GM18507 (cell line): ENCODE measurements around the gene UQCRC2.
A peak's percentile ranks its signal among the peaks of the same experiment; 100 is the strongest.
"Not testable (repeated sequence)": the region's sequence is repeated elsewhere in the genome, so short reads cannot be mapped to it uniquely, and the experiment has no call there.

ENCODE experiments used
- DNase-seq: peaks from one replicate; pipeline ENCODE4 v3.0.0; 2011; ENCODE audit warnings: low read depth; ENCODE audit not compliant: insufficient read length; ENCODE audit errors: extremely low spot score
- FAIRE-seq: peaks from 2 replicates; lab custom pipeline; 2011; peaks lifted over from hg19 to GRCh38; lab: Jason Lieb, UNC

UQCRC2 gene

GRCh38 chr16:21952793-21953540, at the start of gene UQCRC2:
UQCRC2 (plus strand) TSS chr16:21953361; CDS start chr16:21953424, 63 bp downstream.
- peak; percentile 88 for FAIRE-seq

DNA sequence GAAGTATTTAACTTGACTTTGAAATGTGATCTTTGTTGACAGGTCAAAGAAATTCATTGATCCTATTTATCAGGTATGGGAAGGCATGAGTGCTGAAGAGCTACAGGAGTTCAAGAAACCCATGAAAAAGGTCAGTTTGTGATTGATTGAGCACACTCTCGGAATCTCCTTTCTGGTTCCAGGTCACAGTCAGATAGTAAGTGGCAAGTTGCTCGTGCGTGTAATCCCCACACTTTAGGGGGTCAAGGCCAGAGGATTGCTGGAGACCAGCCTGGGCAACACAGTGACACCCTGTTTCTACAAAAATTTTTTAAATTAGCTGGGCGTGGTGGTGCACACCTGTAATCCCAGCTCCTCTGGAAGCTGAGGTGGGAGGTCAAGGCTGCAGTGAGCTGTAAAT, 20.5 kb upstream of the UQCRC2 start:
- not testable (repeated sequence) for FAIRE-seq, DNase-seq

More at GRCh38 chr16:21952793-21953540, at the start of gene UQCRC2:
- peak; percentile 79 for DNase-seq

DNA sequence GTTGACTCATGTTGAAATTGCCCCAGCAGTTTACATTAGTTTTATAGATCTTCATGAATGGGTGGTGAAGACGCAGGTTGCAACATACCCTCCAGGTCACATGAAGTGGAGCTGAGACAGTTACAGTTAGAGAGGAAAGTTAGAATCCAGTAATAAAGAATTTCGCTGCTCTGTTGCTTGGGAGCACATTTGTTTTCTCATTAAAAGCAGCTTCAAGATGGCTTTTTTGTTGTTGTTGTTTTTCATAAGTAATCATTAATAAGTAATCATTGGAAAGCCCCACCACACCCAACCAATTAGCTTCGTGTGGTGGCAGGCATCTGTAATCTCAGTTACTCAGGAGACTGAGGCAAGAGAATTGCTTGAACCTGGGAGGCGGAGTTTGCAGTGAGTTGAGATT, 19.8 kb upstream of the UQCRC2 start:
- not testable (repeated sequence) for DNase-seq, FAIRE-seq

- not testable (repeated sequence) for FAIRE-seq, DNase-seq
These were observed 19.4 kb upstream of the UQCRC2 start for GRCh38 chr16:21933790-21934189.

DNA sequence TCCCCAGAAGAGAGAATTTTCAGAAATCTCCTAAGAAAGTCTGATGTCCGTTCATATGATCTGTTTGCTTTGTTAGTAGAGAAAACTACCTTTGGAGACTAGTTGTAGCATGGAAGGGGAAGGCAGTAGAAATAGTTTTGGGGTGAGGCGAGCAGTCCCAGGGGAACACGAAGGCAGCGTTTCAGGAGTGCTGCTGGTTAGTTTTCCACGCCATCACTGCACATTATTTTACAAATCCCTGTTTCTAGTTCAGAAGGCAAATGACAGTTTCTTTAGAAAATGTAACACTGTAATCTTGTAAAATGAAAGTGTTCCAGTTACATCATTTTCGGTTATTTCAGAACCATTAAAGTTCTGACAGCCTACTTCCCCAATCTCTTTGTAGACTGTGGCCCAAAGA, 16.9 kb upstream of the UQCRC2 start:
- DNase-seq, FAIRE-seq: not testable (repeated sequence)

GRCh38 chr16:21937336-21937829, 15.8 kb upstream of the UQCRC2 start:
- FAIRE-seq = no peak
- DNase-seq = no peak

GRCh38 chr16:21940570-21940969, 12.6 kb upstream of the UQCRC2 start:
- FAIRE-seq = no peak
- DNase-seq = no peak

GRCh38 chr16:21943571-21943970, 9.6 kb upstream of the UQCRC2 start:
- no peak for DNase-seq
- FAIRE-seq = no peak

DNA sequence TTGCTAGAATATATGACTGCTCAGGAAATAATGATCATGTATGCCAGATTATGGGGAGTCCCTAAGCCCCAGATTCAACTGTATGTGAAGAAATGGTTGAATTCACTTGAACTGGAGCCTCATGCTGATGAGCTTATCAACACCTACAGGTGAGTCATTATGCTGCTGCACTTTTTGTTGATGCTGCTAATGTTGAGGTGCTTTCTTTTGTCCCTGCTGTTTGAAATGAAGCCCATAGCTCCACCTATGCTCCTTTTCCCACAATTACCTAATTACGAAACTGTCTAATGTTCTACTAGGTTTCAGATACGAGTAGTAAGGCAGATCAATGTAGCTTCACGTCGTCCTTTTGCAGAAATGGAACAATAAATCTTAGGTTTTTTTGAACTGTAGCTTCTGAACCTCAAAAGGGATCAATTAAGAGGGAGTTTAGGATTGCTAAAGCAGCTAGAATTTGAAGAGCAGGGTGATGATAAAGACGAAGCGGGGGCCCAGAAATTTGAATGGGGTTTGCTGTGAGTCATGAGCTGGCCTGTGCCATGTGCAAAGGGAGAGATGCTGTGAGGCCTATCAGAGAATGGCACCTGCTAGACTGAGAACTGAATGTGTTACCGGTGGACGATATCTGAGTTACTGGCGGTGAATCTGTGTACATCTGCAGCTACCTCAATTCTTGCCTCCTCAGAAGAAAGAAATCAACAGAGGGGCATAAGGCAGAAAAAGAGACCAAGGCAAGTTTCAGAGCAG, 6.1 kb upstream of the UQCRC2 start:
- DNase-seq (no peak), FAIRE-seq (peak; percentile 63)

- no peak for DNase-seq
- no peak for FAIRE-seq
These were observed 3.4 kb upstream of the UQCRC2 start for GRCh38 chr16:21949713-21950260.

GRCh38 chr16:21950782-21951521, 2.2 kb upstream of the UQCRC2 start:
- DNase-seq = no peak
- FAIRE-seq = peak; percentile 46

GRCh38 chr16:21952040-21952792, 945 bp upstream of the UQCRC2 start:
- DNase-seq = peak; percentile 11
- FAIRE-seq = peak; percentile 56

- DNase-seq (no peak), FAIRE-seq (no peak)
These were observed 361 bp downstream of the UQCRC2 start for GRCh38 chr16:21953541-21953902.

- FAIRE-seq = no peak
- no peak for DNase-seq
These were observed 4.7 kb downstream of the UQCRC2 start for GRCh38 chr16:21957714-21958346.

- no peak for DNase-seq
- no peak for FAIRE-seq
These were observed 5.9 kb downstream of the UQCRC2 start for GRCh38 chr16:21959050-21959449.

- FAIRE-seq (no peak), DNase-seq (no peak)
These were observed 9.3 kb downstream of the UQCRC2 start for GRCh38 chr16:21962475-21962874.

GRCh38 chr16:21963887-21964286, 10.7 kb downstream of the UQCRC2 start:
- no peak for DNase-seq
- FAIRE-seq = no peak

GRCh38 chr16:21964353-21964752, 11.2 kb downstream of the UQCRC2 start:
- DNase-seq = no peak
- no peak for FAIRE-seq

DNA sequence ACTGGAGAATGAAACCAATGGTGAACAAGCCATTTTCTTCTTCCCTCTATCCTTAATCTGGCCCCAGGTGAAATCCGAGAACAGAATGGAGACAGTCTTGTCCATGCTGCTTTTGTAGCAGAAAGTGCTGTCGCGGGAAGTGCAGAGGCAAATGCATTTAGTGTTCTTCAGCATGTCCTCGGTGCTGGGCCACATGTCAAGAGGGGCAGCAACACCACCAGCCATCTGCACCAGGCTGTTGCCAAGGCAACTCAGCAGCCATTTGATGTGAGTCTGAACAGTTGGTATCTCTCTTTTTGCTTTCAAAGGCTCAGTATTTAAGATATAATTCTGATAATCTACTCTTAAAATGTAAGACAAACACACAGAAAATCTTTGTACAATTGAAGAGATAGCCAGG, 18.7 kb downstream of the UQCRC2 start:
- no peak for FAIRE-seq
- DNase-seq = no peak
